ENCODE results near the gene BTBD16. TPM values are rescaled to one million over a fixed set of nuclear protein-coding genes. Genes with fewer than 3 reads are reported as not detected.

Gene BTBD16
- total RNA-seq, 3 donors from 2014 or later: 0.29 TPM; not detected in 2

DNA sequence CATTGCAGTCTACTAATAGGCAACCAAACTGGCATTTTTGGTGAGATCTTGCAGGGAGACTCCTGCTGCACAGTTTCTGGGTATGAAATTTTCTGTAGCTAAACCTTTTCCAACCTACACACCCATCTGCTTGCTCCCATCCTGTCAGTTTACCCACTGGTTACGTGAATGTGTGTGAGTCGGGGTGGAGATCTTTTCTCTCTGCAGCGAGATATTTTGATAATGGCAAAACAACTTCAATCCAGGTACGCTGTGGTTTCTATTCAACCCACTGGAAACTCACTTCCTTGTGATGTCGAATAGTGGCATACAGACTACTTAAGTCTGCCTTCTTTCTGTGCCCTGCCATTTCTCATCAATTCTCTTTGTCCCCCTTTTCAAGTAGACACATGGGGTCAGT lies 107.9 kb downstream of the BTBD16 start:
- H3K27me3 ChIP-seq: no peaks in the 10 kb centered on the region
- DNase-seq (ENCODE audit: low spot score in 2 of 2): no peak
- no peaks in the 10 kb centered on the region for H3K36me3 ChIP-seq
- H3K9me3 ChIP-seq: no peaks in the 10 kb centered on the region
- no peaks in the 10 kb centered on the region for H3K4me1 ChIP-seq
- H3K4me3 ChIP-seq: no peak overlapping the region
- intact Hi-C loops (cut with DNase I; ENCODE audit: low total_unique reads): no loop called here
- TF ChIP-seq POLR2A (IDR thresholded peaks at IDR 0.05): no peak
- TF ChIP-seq, protein P1, sequence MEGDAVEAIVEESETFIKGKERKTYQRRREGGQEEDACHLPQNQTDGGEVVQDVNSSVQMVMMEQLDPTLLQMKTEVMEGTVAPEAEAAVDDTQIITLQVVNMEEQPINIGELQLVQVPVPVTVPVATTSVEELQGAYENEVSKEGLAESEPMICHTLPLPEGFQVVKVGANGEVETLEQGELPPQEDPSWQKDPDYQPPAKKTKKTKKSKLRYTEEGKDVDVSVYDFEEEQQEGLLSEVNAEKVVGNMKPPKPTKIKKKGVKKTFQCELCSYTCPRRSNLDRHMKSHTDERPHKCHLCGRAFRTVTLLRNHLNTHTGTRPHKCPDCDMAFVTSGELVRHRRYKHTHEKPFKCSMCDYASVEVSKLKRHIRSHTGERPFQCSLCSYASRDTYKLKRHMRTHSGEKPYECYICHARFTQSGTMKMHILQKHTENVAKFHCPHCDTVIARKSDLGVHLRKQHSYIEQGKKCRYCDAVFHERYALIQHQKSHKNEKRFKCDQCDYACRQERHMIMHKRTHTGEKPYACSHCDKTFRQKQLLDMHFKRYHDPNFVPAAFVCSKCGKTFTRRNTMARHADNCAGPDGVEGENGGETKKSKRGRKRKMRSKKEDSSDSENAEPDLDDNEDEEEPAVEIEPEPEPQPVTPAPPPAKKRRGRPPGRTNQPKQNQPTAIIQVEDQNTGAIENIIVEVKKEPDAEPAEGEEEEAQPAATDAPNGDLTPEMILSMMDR (IDR thresholded peaks at IDR 0.05): no peak
- TF ChIP-seq POLR2AphosphoS5 (IDR thresholded peaks at IDR 0.05): no peak
- no peak overlapping the region for H3K27ac ChIP-seq

DNA sequence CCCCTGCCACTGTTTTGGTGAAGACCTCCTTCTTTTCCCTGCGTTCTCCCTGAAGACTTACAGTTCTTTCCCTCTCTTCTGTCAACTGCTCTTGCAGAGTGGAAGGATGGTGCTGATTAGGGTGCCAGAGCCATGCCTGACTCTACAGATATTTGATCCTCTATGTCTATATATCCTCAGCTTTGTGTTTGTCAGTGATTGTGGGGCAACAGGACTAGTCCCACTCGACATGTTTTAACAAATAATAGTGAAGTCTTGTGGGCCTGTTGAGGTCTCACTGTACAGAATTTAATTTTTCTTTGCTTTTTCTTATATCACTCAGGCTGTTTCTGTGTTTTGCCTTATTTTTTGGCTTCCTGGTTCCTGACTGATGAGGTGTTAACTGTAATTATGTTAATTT lies 108.4 kb downstream of the BTBD16 start:
- H3K27ac ChIP-seq: no peak overlapping the region
- no peaks in the 10 kb centered on the region for H3K9me3 ChIP-seq
- TF ChIP-seq POLR2A (IDR thresholded peaks at IDR 0.05): no peak
- TF ChIP-seq POLR2AphosphoS5 (IDR thresholded peaks at IDR 0.05): no peak
- TF ChIP-seq, protein P1 (IDR thresholded peaks at IDR 0.05): no peak
- no peaks in the 10 kb centered on the region for H3K36me3 ChIP-seq
- H3K27me3 ChIP-seq: no peaks in the 10 kb centered on the region
- no peak for DNase-seq (ENCODE audit: low spot score in 2 of 2)
- intact Hi-C loops (cut with DNase I; ENCODE audit: low total_unique reads): no loop called here
- no peaks in the 10 kb centered on the region for H3K4me1 ChIP-seq
- H3K4me3 ChIP-seq: no peak overlapping the region

DNA sequence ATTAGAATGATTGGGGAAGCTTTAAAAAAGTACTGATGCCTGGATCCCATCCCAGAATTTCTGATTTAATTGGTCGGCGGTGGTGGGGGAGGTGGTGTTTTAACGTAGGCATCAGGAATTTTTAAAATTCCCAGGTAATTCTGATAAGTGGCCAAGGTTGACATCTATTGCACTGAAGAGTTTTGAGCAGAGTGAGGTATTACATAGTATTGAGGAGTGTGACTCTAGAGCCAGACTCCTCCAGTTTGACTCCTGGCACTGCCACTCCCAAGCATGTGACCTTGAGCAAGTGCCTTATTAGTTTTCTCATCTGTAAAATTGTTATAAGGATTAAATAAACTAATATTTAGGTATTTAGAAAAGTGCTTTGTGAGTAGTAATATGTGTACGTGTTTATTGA lies 109.6 kb downstream of the BTBD16 start:
- no peaks in the 10 kb centered on the region for H3K9me3 ChIP-seq
- H3K36me3 ChIP-seq: no peaks in the 10 kb centered on the region
- DNase-seq (ENCODE audit: low spot score in 2 of 2): no peak
- intact Hi-C loops (cut with DNase I; ENCODE audit: low total_unique reads): no loop called here
- no peak overlapping the region for H3K27ac ChIP-seq
- H3K4me3 ChIP-seq: no peak overlapping the region
- no peaks in the 10 kb centered on the region for H3K27me3 ChIP-seq
- H3K4me1 ChIP-seq: no peaks in the 10 kb centered on the region
- TF ChIP-seq POLR2A (IDR thresholded peaks at IDR 0.05) (no peak), POLR2AphosphoS5 (IDR thresholded peaks at IDR 0.05) (no peak)
- TF ChIP-seq, protein P1 (IDR thresholded peaks at IDR 0.05): no peak

DNA sequence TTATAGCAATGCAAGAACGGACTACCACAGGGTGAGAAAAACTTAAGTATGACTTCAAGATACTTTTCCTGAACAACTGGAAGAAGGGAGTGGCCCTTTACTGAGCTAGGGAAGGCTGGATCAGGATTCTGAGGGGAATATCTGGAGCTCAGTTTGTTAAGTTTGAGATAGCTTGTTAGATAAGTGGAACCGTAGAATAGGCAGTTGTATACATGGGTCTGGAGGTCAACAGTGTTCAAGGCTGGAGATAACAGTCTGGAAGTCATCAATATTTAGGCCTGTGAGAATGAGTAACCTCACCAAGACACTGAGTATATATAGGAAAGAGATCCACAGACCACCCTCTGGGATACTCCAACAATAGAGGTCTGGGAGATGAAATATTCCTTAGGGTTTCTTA lies 110.6 kb downstream of the BTBD16 start:
- DNase-seq (ENCODE audit: low spot score in 2 of 2): no peak
- H3K27me3 ChIP-seq: no peaks in the 10 kb centered on the region
- intact Hi-C loops (cut with DNase I; ENCODE audit: low total_unique reads): no loop called here
- no peaks in the 10 kb centered on the region for H3K36me3 ChIP-seq
- no peak overlapping the region for H3K4me3 ChIP-seq
- H3K9me3 ChIP-seq: no peaks in the 10 kb centered on the region
- H3K4me1 ChIP-seq: no peaks in the 10 kb centered on the region
- TF ChIP-seq POLR2A (IDR thresholded peaks at IDR 0.05) (no peak), POLR2AphosphoS5 (IDR thresholded peaks at IDR 0.05) (no peak)
- TF ChIP-seq, protein P1 (IDR thresholded peaks at IDR 0.05): no peak
- H3K27ac ChIP-seq: no peak overlapping the region

DNA sequence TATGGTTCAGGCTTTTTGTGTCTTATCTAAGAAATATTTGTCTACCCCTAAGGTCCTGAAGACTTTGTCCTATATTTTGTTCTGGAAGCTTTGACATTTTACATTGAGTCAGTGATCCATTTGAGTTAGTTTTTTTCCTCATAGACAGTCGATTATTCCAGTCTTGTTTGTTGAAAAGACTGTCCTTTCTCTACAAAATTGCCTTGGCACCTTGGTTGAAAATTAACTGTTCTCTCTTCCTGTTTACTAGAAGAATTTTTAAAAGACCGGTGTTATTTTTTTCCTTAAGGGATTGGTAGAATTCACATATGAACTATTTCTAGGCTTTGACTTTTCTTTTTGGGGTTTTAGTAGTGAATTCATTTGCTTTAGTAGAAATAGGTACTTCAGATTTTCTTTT lies 115.4 kb downstream of the BTBD16 start:
- no peak for DNase-seq (ENCODE audit: low spot score in 2 of 2)
- Histone ChIP-seq H3K4me1 (no peaks in the 10 kb centered on the region), H3K9me3 (no peaks in the 10 kb centered on the region), H3K27ac (no peak overlapping the region), H3K4me3 (no peak overlapping the region), H3K36me3 (no peaks in the 10 kb centered on the region), H3K27me3 (no peaks in the 10 kb centered on the region)
- TF ChIP-seq, protein P1 (IDR thresholded peaks at IDR 0.05): no peak
- TF ChIP-seq POLR2AphosphoS5 (IDR thresholded peaks at IDR 0.05): no peak
- no peak for TF ChIP-seq POLR2A (IDR thresholded peaks at IDR 0.05)
- intact Hi-C loops (cut with DNase I; ENCODE audit: low total_unique reads): no loop called here

All from breast epithelium (tissue), 4 donors.